K562 (cell line): ENCODE results near the gene POMT1. TPM values are rescaled to one million over a fixed set of nuclear protein-coding genes. Genes with fewer than 3 reads are reported as not detected.

Experiments used
- ATAC-seq: fragments of 200-7000 bp; cut with Tn5 transposase; 3 replicates; pipeline ENCODE4 v1.9.1; 2020; ENCODE audit warnings: moderate library complexity
- BruUV-seq: library from RNA; stranded (reverse); fragments of 400-500 nt; replicated peaks from 2 replicates; lab custom pipeline; 2021; lab: Mats Ljungman, UMichigan
- CTCF ChIA-PET: fragments of 300-600 bp; formaldehyde crosslinking; extraction: SDS; loops from one replicate; lab custom pipeline; 2021; ENCODE audit warnings: low intra/inter-chr PET ratio; lab: Yijun Ruan, JAX
- POLR2A ChIA-PET: fragments of 300-600, 350-650 bp; sonication (Branson Sonifier 250); formaldehyde crosslinking; extraction: SDS; loops from one replicate; lab custom pipeline; 2021; ENCODE audit warnings: antibody characterized with exemption, inconsistent platforms; lab: Yijun Ruan, JAX
- DNase-seq, 4 experiments: peaks; one replicate each; pipeline versions ENCODE4 v3.0.0 to v3.0.0-alpha.2; 2011 to 2018; ENCODE audit warnings: low spot score in 3 of 4, mixed read lengths in 3 of 4; ENCODE audit errors: extremely low read depth in 1 of 4
- FAIRE-seq: peaks from 2 replicates; lab custom pipeline; 2011; peaks lifted over from hg19 to GRCh38; lab: Jason Lieb, UNC
- H2AFZ ChIP-seq: 2 replicates; pipeline ENCODE4 v1.6.0; 2011; ENCODE audit warnings: low read depth, low read length, control low read depth, inconsistent platforms
- H3K27ac ChIP-seq: fragments of 200-600 bp; 3 replicates; pipeline ENCODE4 v1.8.0; 2011; ENCODE audit warnings: low read depth, mild to moderate bottlenecking, control low read depth, inconsistent platforms, low read length, moderate library complexity, mixed read lengths; ENCODE audit errors: extremely low read depth
- H3K27me3 ChIP-seq, 2 experiments: fragments of 300-600 bp in 1 of 2; 2 replicates in 1 of 2; 3 replicates in 1 of 2; pipeline versions ENCODE4 v1.6.0 to v1.8.0; 2011; ENCODE audit warnings: inconsistent platforms in 2 of 2, low read length in 2 of 2, mild to moderate bottlenecking in 1 of 2, mixed read lengths in 1 of 2, moderate library complexity in 1 of 2; ENCODE audit not compliant: control insufficient read depth in 2 of 2, insufficient read depth in 2 of 2
- H3K36me3 ChIP-seq: fragments of 300-600 bp; 3 replicates; pipeline ENCODE4 v1.8.0; 2011; ENCODE audit warnings: mild to moderate bottlenecking, low read length, inconsistent platforms; ENCODE audit not compliant: control insufficient read depth, insufficient read depth
- H3K4me1 ChIP-seq, 2 experiments: fragments of 200-600 bp in 1 of 2; replicated peaks in 1 of 2; 2 replicates in 1 of 2; 3 replicates in 1 of 2; pipeline versions ENCODE4 v1.5.1 to v1.8.0; 2011; ENCODE audit warnings: inconsistent platforms in 2 of 2, low read length in 2 of 2, mild to moderate bottlenecking in 1 of 2, mixed read lengths in 1 of 2, moderate library complexity in 1 of 2; ENCODE audit not compliant: control insufficient read depth in 2 of 2, insufficient read depth in 2 of 2
- H3K4me2 ChIP-seq: 2 replicates; pipeline ENCODE4 v1.6.1; 2011; ENCODE audit warnings: low read length, control low read depth, inconsistent platforms, mixed read lengths; ENCODE audit not compliant: insufficient read depth
- H3K4me3 ChIP-seq: fragments of 200-600 bp; sonication (generic), shearing (Covaris generic); 2 replicates; pipeline ENCODE4 v1.5.1; 2016; ENCODE audit warnings: control low read depth, inconsistent platforms
- H3K79me2 ChIP-seq: fragments of 200-600 bp; 3 replicates; pipeline ENCODE4 v1.8.0; 2011; ENCODE audit warnings: low read length, inconsistent platforms; ENCODE audit not compliant: control insufficient read depth, insufficient read depth
- H3K9ac ChIP-seq, 2 experiments: 2 replicates each; pipeline versions ENCODE4 v1.6.0 to v1.6.1; 2011; ENCODE audit warnings: low read depth in 2 of 2, low read length in 2 of 2, control low read depth in 1 of 2, inconsistent platforms in 1 of 2, mild to moderate bottlenecking in 1 of 2, mixed read lengths in 1 of 2; ENCODE audit not compliant: insufficient read depth in 1 of 2
- H3K9me1 ChIP-seq: one replicate; pipeline ENCODE4 v1.6.0; 2011; ENCODE audit warnings: inconsistent platforms, mild to moderate bottlenecking, low read length, moderate library complexity; ENCODE audit not compliant: control insufficient read depth, insufficient read depth
- H3K9me3 ChIP-seq: replicated peaks from 2 replicates; pipeline ENCODE4 v1.5.1; 2011; ENCODE audit warnings: low read depth, low read length, inconsistent platforms; ENCODE audit not compliant: control insufficient read depth, insufficient read depth
- H4K20me1 ChIP-seq: replicated peaks from 2 replicates; pipeline ENCODE4 v1.6.1; 2011; ENCODE audit warnings: low read length, inconsistent platforms, mixed read lengths; ENCODE audit not compliant: control insufficient read depth, insufficient read depth
- BRCA1 ChIP-seq, 2 experiments: fragments of 450-650 bp in 1 of 2; sonication (generic) in 1 of 2; formaldehyde crosslinking in 1 of 2; IDR thresholded peaks; 2 replicates each; pipeline versions ENCODE4 v1.5.0 to v1.6.1; 2017 to 2020; ENCODE audit warnings: mild to moderate bottlenecking in 1 of 2, missing genetic modification reagents in 1 of 2
- DIDO1 ChIP-seq: fragments of 450-650 bp; IDR thresholded peaks from 2 replicates; pipeline ENCODE4 v1.6.1; 2016; ENCODE audit warnings: low read depth, missing biosample characterization, missing genetic modification characterization
- FOS ChIP-seq: IDR thresholded peaks from 3 replicates; pipeline ENCODE4 v1.6.1; 2011; ENCODE audit not compliant: insufficient read length; ENCODE audit errors: extremely low read depth
- HMGN3 ChIP-seq: IDR thresholded peaks from 2 replicates; pipeline ENCODE4 v1.6.1; 2011; ENCODE audit warnings: borderline replicate concordance, low read depth, mild to moderate bottlenecking, mixed read lengths, low read length; ENCODE audit not compliant: insufficient read length; ENCODE audit errors: extremely low read depth
- MAFG ChIP-seq: fragments of 450-650 bp; conservative IDR thresholded peaks from 2 replicates; pipeline ENCODE4 v1.6.1; 2016; ENCODE audit warnings: missing genetic modification characterization, missing compliant biosample characterization
- MEF2D ChIP-seq: conservative IDR thresholded peaks from 2 replicates; pipeline ENCODE4 v1.6.1; 2016; ENCODE audit warnings: low read depth, missing genetic modification characterization, missing compliant biosample characterization
- PHB2 ChIP-seq: fragments of 450-650 bp; IDR thresholded peaks from 2 replicates; pipeline ENCODE4 v1.6.1; 2017; ENCODE audit warnings: low read depth
- PURB ChIP-seq: sonication (generic); formaldehyde crosslinking; IDR thresholded peaks from 2 replicates; pipeline ENCODE4 v1.9.0; 2021; ENCODE audit warnings: low read depth, mild to moderate bottlenecking, missing genetic modification reagents
- TEAD2 ChIP-seq: fragments of 450-650 bp; IDR thresholded peaks from 2 replicates; pipeline ENCODE4 v1.6.1; 2016; ENCODE audit warnings: missing genetic modification characterization, control low read depth, missing compliant biosample characterization
- USF1 ChIP-seq: sonication (generic); formaldehyde crosslinking; IDR thresholded peaks from 2 replicates; pipeline ENCODE4 v1.9.0; 2022; ENCODE audit warnings: mild to moderate bottlenecking, missing genetic modification reagents
- ZBTB12 ChIP-seq: fragments of 250-450 bp; sonication (Bioruptor Pico); IDR thresholded peaks from 2 replicates; pipeline ENCODE4 v1.4.0; 2020
- ZFP36 ChIP-seq: fragments of 150-350 bp; IDR thresholded peaks from 2 replicates; pipeline ENCODE4 v1.6.1; 2018; ENCODE audit warnings: low read length, low read depth; ENCODE audit not compliant: partially characterized antibody
- ZFP91 ChIP-seq: sonication (generic); formaldehyde crosslinking; IDR thresholded peaks from 2 replicates; pipeline ENCODE4 v1.8.0; 2022; ENCODE audit warnings: mild to moderate bottlenecking, missing genetic modification reagents
- ZNF12 ChIP-seq: sonication (generic); formaldehyde crosslinking; IDR thresholded peaks from 2 replicates; pipeline ENCODE4 v1.4.0; 2020; ENCODE audit warnings: mild to moderate bottlenecking, missing genetic modification reagents
- ZNF408 ChIP-seq: fragments of 250-450 bp; sonication (Bioruptor Pico); IDR thresholded peaks from 2 replicates; pipeline ENCODE4 v1.4.0; 2020; ENCODE audit warnings: low read depth, mild to moderate bottlenecking, moderate library complexity
- ZNF436 ChIP-seq: fragments of 250-450, 450-650 bp; sonication (Bioruptor Pico); formaldehyde crosslinking; IDR thresholded peaks from 2 replicates; pipeline ENCODE4 v1.7.0; 2020; ENCODE audit warnings: mild to moderate bottlenecking
- ZNF644 ChIP-seq: fragments of 200-800 bp; sonication (Bioruptor generic); IDR thresholded peaks from 2 replicates; pipeline ENCODE4 v1.6.1; 2016; ENCODE audit warnings: low read depth, missing genetic modification characterization, missing compliant biosample characterization
- ZNF778 ChIP-seq: fragments of 450-650 bp; formaldehyde crosslinking; IDR thresholded peaks from 2 replicates; pipeline ENCODE4 v1.4.0; 2020; ENCODE audit warnings: mild to moderate bottlenecking, moderate library complexity
- WGBS: fragments of 100-300 bp; shearing (Covaris generic); methylation state at CpG from one replicate; pipeline ENCODE4 v1.1.6; 2016; ENCODE audit warnings: low coverage, mixed read lengths; ENCODE audit not compliant: insufficient coverage; ENCODE audit errors: missing lambda C conversion rate; 5-methylcytosine and 5-hydroxymethylcytosine counted together
- in situ Hi-C: fragments of 300-500 bp; cut with MboI; formaldehyde crosslinking; loops from 4 replicates; pipeline ENCODE4 v1.15.0; 2018; ENCODE audit warnings: inconsistent platforms, mixed read lengths
- intact Hi-C: fragments of 100-400 bp; cut with micrococcal nuclease; formaldehyde crosslinking; loops from 2 replicates; pipeline ENCODE4 v1.14.2; 2022
- polyA plus RNA-seq, 8 experiments: library from polyadenylated mRNA; depleted of rRNA in 4 of 8; stranded (reverse) in 5 of 8; unstranded in 3 of 8; fragments of >200 nt; fragmentation: Nextera tagmentation in 2 of 8; fragmentation: Illumina TruSeq in 1 of 8; extraction: Ambion mirVana in 2 of 8; extraction: Trizol in 1 of 8; gene quantifications; 2 replicates each; pipeline versions ENCODE4 v1.2.1 to v1.2.3, GENCODE V29; 2011 to 2014; ENCODE audit warnings: inconsistent platforms in 1 of 8, missing spikeins in 1 of 8
- total RNA-seq, 7 experiments: library from RNA; depleted of rRNA in 6 of 7; stranded (reverse); fragments of >200 nt in 6 of 7; fragmentation: Illumina TruSeq in 2 of 7; extraction: Trizol in 2 of 7; gene quantifications; 2 replicates each; pipeline versions ENCODE4 v1.2.1 to v1.2.3, GENCODE V29; 2011 to 2021; ENCODE audit warnings: low replicate concordance in 1 of 7

The POMT1 gene
- total and polyA plus RNA-seq, 9 of the 15 experiments (the other 6 are each of a cell fraction or from before 2014, with no cell fraction given) = 1.8 to 23.5 (median 14.6) TPM

- DNase-seq (peak; percentile 91 to 99 (median 99)), ATAC-seq (peak; percentile 96), FAIRE-seq (no peak)
- WGBS = 16% methylated on average over 34 of the region's 103 CpGs
- Histone ChIP-seq H2AFZ (peak within 1 kb of the TSS; percentile 97), H3K4me3 (peak within 1 kb of the TSS; percentile 95), H3K9me1 (no peaks in the 10 kb centered on the region), H3K4me2 (peak within 1 kb of the TSS; percentile 82), H3K79me2 (peaks cover 14% of the 10 kb centered on the region), H4K20me1 (no peaks in the 10 kb centered on the region), H3K9ac (peak within 1 kb of the TSS; percentile 77 to 94), H3K36me3 (peaks cover 38% of the 10 kb centered on the region; the same call in 2 of the 3 replicates), H3K27ac (peak within 1 kb of the TSS; percentile 64), H3K27me3 (peaks cover 0 to 2% of the 10 kb centered on the region in 2 experiments; a peak in 1 of 5 replicates), H3K4me1 (peaks cover 17 to 45% of the 10 kb centered on the region in 2 experiments; a peak in 4 of 5 replicates), H3K9me3 (no peaks in the 10 kb centered on the region)
- ChIA-PET CTCF (no interaction called here), POLR2A (interaction anchor here (0.6 kb wide), 1 partner anchor 21 kb away, joined by 3 read pairs; no protein-coding TSS in a partner anchor)
- BruUV-seq = no TSS peak
- in situ Hi-C loops (no loop called here), intact Hi-C loops (no loop called here)
- TF ChIP-seq HMGN3 (peak; percentile 26), PURB (CRISPR knock-in tag) (no peak), BRCA1 (IDR thresholded peaks at IDR 0.05) (no peak), BRCA1 (CRISPR knock-in tag; IDR thresholded peaks at IDR 0.05) (0 out of 2 replicates have a peak, but pooled peaks have one; percentile 34), ZBTB12 (CRISPR knock-in tag) (peak; percentile 20; the same call in 1 of the 2 replicates), FOS (no peak), PHB2 (no peak), ZNF12 (CRISPR knock-in tag) (peak; percentile 36; the same call in 1 of the 2 replicates), MEF2D (tag) (no peak), MAFG (tag) (no peak), ZFP36 (no peak), DIDO1 (tag) (no peak), ZNF408 (CRISPR knock-in tag) (no peak), TEAD2 (no peak), ZFP91 (CRISPR knock-in tag) (no peak), ZNF436 (CRISPR knock-in tag) (no peak), USF1 (CRISPR knock-in tag) (no peak), ZNF778 (CRISPR knock-in tag) (no peak), ZNF644 (no peak)
Observed at GRCh38 chr9:131530920-131531832, 28.5 kb downstream of the POMT1 start, which contains the start of gene UCK1. Gene UCK1 (minus strand): TSS chr9:131531263. CDS start chr9:131531174, 89 bp downstream.
